Activated CD4-positive, CD25-positive, alpha-beta regulatory T cell treated with anti-CD3 and anti-CD28 coated beads, Interleukin-2, amount 50 U/mL, for 16 hours (primary cell): ENCODE measurements around the gene ATP6V0D1.

Source experiments
- DNase-seq: peaks from one replicate; pipeline ENCODE4 v3.0.0-alpha.2; 2020; ENCODE audit warnings: low read depth, low spot score

ATP6V0D1 gene

GRCh38 chr16:67393788-67394154, 87.2 kb downstream of the ATP6V0D1 start:
- DNase-seq, result no peak

GRCh38 chr16:67393111-67393787, 87.7 kb downstream of the ATP6V0D1 start, which contains the start of gene TPPP3:
Gene TPPP3, minus strand, starts transcription at chr16:67393498. Its CDS starts 2,387 bp downstream, at chr16:67391111.
- no peak for DNase-seq

- no peak for DNase-seq
These were observed 88.5 kb downstream of the ATP6V0D1 start for GRCh38 chr16:67392301-67393059.

- no peak for DNase-seq
These were observed 89.3 kb downstream of the ATP6V0D1 start for GRCh38 chr16:67391424-67392300.

- DNase-seq, result no peak
These were observed 90.0 kb downstream of the ATP6V0D1 start for GRCh38 chr16:67390816-67391423.

GRCh38 chr16:67389911-67390815, 90.8 kb downstream of the ATP6V0D1 start:
- no peak for DNase-seq

GRCh38 chr16:67388591-67388990, 92.4 kb downstream of the ATP6V0D1 start:
- DNase-seq, result no peak

- DNase-seq, result no peak
These were observed 92.8 kb downstream of the ATP6V0D1 start for GRCh38 chr16:67388191-67388590.
